ENCODE results near the gene LYSMD3. TPM values are rescaled to one million over a fixed set of nuclear protein-coding genes. Genes with fewer than 3 reads are reported as not detected.

LYSMD3 gene
- total RNA-seq, 4 donors from 2014 or later, result 5.6 to 23.0 (median 12.8) TPM

- peaks cover 0 to 7% (median 0%) of the 10 kb centered on the region in 4 donors for H3K4me1 ChIP-seq
- no peaks in the 10 kb centered on the region for H3K9me3 ChIP-seq
- H3K27me3 ChIP-seq, result peaks cover 12% of the 10 kb centered on the region
- no peak for TF ChIP-seq POLR2AphosphoS5 (IDR thresholded peaks at IDR 0.05)
- TF ChIP-seq EP300 (IDR thresholded peaks at IDR 0.05; ENCODE audit: low read depth), result no peak
- no peak for TF ChIP-seq CTCF (IDR thresholded peaks at IDR 0.05)
- no peak for TF ChIP-seq POLR2A (IDR thresholded peaks at IDR 0.05)
- DNase-seq, result no peak
- intact Hi-C loops (cut with DNase I; ENCODE audit: low total_unique reads), result no loop called here
- in situ Hi-C loops (cut with MboI; ENCODE audit: low pct_ligation_motif_present in 1 of 4, low pct_unique_long_range_greater_than_20kb in 1 of 4, low sequenced_read_pairs in 3 of 4), result loop anchor here in 1 of 4 donors (25.0 kb wide), 1 partner anchor 112 kb away; no protein-coding TSS in a partner anchor
- no peaks in the 10 kb centered on the region for H3K36me3 ChIP-seq
- no peak overlapping the region for H3K4me3 ChIP-seq
- no peak overlapping the region for H3K27ac ChIP-seq
Measured at GRCh38 chr5:90549223-90549622, 19.8 kb upstream of the LYSMD3 start.

- no peak overlapping the region for H3K4me3 ChIP-seq
- H3K27me3 ChIP-seq, result peaks cover 12% of the 10 kb centered on the region
- no peak overlapping the region for H3K27ac ChIP-seq
- TF ChIP-seq CTCF (IDR thresholded peaks at IDR 0.05) (no peak), POLR2AphosphoS5 (IDR thresholded peaks at IDR 0.05) (no peak), POLR2A (IDR thresholded peaks at IDR 0.05) (no peak), EP300 (IDR thresholded peaks at IDR 0.05; ENCODE audit: low read depth) (no peak)
- H3K9me3 ChIP-seq, result no peaks in the 10 kb centered on the region
- intact Hi-C loops (cut with DNase I; ENCODE audit: low total_unique reads) (no loop called here), in situ Hi-C loops (cut with MboI; ENCODE audit: low pct_ligation_motif_present in 1 of 4, low pct_unique_long_range_greater_than_20kb in 1 of 4, low sequenced_read_pairs in 3 of 4) (loop anchor here in 1 of 4 donors (25.0 kb wide), 1 partner anchor 111 kb away; no protein-coding TSS in a partner anchor)
- DNase-seq, result peak; percentile 74
- WGBS, 2 donors (ENCODE audit: low coverage in 1 of 2), result 19 to 23% methylated on average over 5 of the region's 5 CpGs
- no peaks in the 10 kb centered on the region for H3K36me3 ChIP-seq
- H3K4me1 ChIP-seq, result peaks cover 0 to 7% (median 0%) of the 10 kb centered on the region in 4 donors
Measured at GRCh38 chr5:90548069-90548593, 18.7 kb upstream of the LYSMD3 start.

GRCh38 chr5:90547072-90547536, 17.7 kb upstream of the LYSMD3 start:
- Histone ChIP-seq H3K27ac (no peak overlapping the region), H3K4me1 (peaks cover 0 to 7% (median 0%) of the 10 kb centered on the region in 4 donors), H3K4me3 (no peak overlapping the region), H3K27me3 (peaks cover 6% of the 10 kb centered on the region), H3K9me3 (no peaks in the 10 kb centered on the region), H3K36me3 (no peaks in the 10 kb centered on the region)
- no peak for TF ChIP-seq POLR2A (IDR thresholded peaks at IDR 0.05)
- no peak for TF ChIP-seq CTCF (IDR thresholded peaks at IDR 0.05)
- TF ChIP-seq EP300 (IDR thresholded peaks at IDR 0.05; ENCODE audit: low read depth), result no peak
- no peak for TF ChIP-seq POLR2AphosphoS5 (IDR thresholded peaks at IDR 0.05)
- DNase-seq, result no peak
- WGBS, 2 donors (ENCODE audit: low coverage in 1 of 2), result 86% methylated on average over 1 of the region's 1 CpG; no CpG with 5 or more reads in 1 of the 2 donors
- in situ Hi-C loops (cut with MboI; ENCODE audit: low pct_ligation_motif_present in 1 of 4, low pct_unique_long_range_greater_than_20kb in 1 of 4, low sequenced_read_pairs in 3 of 4), result loop anchor here in 1 of 4 donors (25.0 kb wide), 1 partner anchor 110 kb away; no protein-coding TSS in a partner anchor
- intact Hi-C loops (cut with DNase I; ENCODE audit: low total_unique reads), result no loop called here

GRCh38 chr5:90546216-90546837, 16.9 kb upstream of the LYSMD3 start:
- no peak for DNase-seq
- intact Hi-C loops (cut with DNase I; ENCODE audit: low total_unique reads) (no loop called here), in situ Hi-C loops (cut with MboI; ENCODE audit: low pct_ligation_motif_present in 1 of 4, low pct_unique_long_range_greater_than_20kb in 1 of 4, low sequenced_read_pairs in 3 of 4) (loop anchor here in 1 of 4 donors (25.0 kb wide), 1 partner anchor 109 kb away; no protein-coding TSS in a partner anchor)
- Histone ChIP-seq H3K4me1 (peaks cover 0 to 7% (median 0%) of the 10 kb centered on the region in 4 donors), H3K9me3 (no peaks in the 10 kb centered on the region), H3K36me3 (no peaks in the 10 kb centered on the region), H3K4me3 (no peak overlapping the region), H3K27ac (no peak overlapping the region), H3K27me3 (peaks cover 4% of the 10 kb centered on the region)
- TF ChIP-seq POLR2A (IDR thresholded peaks at IDR 0.05), result no peak
- TF ChIP-seq CTCF (IDR thresholded peaks at IDR 0.05), result no peak
- no peak for TF ChIP-seq EP300 (IDR thresholded peaks at IDR 0.05; ENCODE audit: low read depth)
- TF ChIP-seq POLR2AphosphoS5 (IDR thresholded peaks at IDR 0.05), result no peak
- WGBS, 2 donors (ENCODE audit: low coverage in 1 of 2), result 86 to 90% methylated on average over 4 of the region's 4 CpGs
